HG03135 (cell line): Measurements from ENCODE around the gene ERCC1.

Experiments
- ATAC-seq: cut with Tn5 transposase; IDR thresholded peaks from one replicate; pipeline ENCODE4 v1.9.1; 2021; ENCODE audit warnings: mild to moderate bottlenecking, moderate library complexity; ENCODE audit not compliant: unreplicated experiment

ERCC1 gene

GRCh38 chr19:45406226-45407090 is 17.3 kb downstream of the ERCC1 start, which contains the start of gene POLR1G:
Gene POLR1G, plus strand, starts transcription at chr19:45406644. Its CDS starts 53 bp downstream, at chr19:45406697.
- ATAC-seq, result peak; percentile 70

- ATAC-seq, result peak; percentile 38
Measured at GRCh38 chr19:45405435-45406225, 18.1 kb downstream of the ERCC1 start.

GRCh38 chr19:45404557-45405434 is 18.9 kb downstream of the ERCC1 start, which contains the start of gene PPP1R13L:
Gene PPP1R13L, minus strand, starts transcription at chr19:45405069. Its CDS starts 6,751 bp downstream, at chr19:45398318.
- no peak for ATAC-seq

GRCh38 chr19:45403781-45404556 is 19.7 kb downstream of the ERCC1 start:
- ATAC-seq, result no peak

- no peak for ATAC-seq
Measured at GRCh38 chr19:45403272-45403671, 20.4 kb downstream of the ERCC1 start.

GRCh38 chr19:45402298-45403061 is 21.2 kb downstream of the ERCC1 start:
- no peak for ATAC-seq

GRCh38 chr19:45401815-45402214 is 21.9 kb downstream of the ERCC1 start:
- no peak for ATAC-seq

GRCh38 chr19:45400192-45400591 is 23.5 kb downstream of the ERCC1 start:
- ATAC-seq, result no peak

GRCh38 chr19:45395821-45396617 is 27.7 kb downstream of the ERCC1 start:
- ATAC-seq, result no peak

GRCh38 chr19:45391871-45392665 is 31.6 kb downstream of the ERCC1 start:
- ATAC-seq, result no peak

- no peak for ATAC-seq
Measured at GRCh38 chr19:45391346-45391745, 32.4 kb downstream of the ERCC1 start.

GRCh38 chr19:45385392-45386221 is 38.1 kb downstream of the ERCC1 start:
- no peak for ATAC-seq

- ATAC-seq, result no peak
Measured at GRCh38 chr19:45382426-45382825, 41.3 kb downstream of the ERCC1 start.

- no peak for ATAC-seq
Measured at GRCh38 chr19:45380107-45380506, 43.6 kb downstream of the ERCC1 start.

GRCh38 chr19:45376045-45376724 is 47.5 kb downstream of the ERCC1 start:
- ATAC-seq, result no peak
